Smooth muscle cell (in vitro differentiated cells): Measurements from ENCODE around the gene KATNB1. TPM values are rescaled to one million over a fixed set of nuclear protein-coding genes. Genes with fewer than 3 reads are reported as not detected.

ENCODE experiments used
- DNase-seq: peaks from one replicate; lab custom pipeline; 2025; ENCODE audit not compliant: unreplicated experiment; lab: John Stamatoyannopoulos, UW
- H2AFZ ChIP-seq: fragments of 200-600 bp; sonication (generic); 2 replicates; pipeline ENCODE4 v1.6.0; 2016; ENCODE audit warnings: antibody characterized with exemption, low read depth, mild to moderate bottlenecking
- H3F3A ChIP-seq: fragments of 200-600 bp; sonication (generic); 2 replicates; pipeline ENCODE4 v1.6.0; 2017; ENCODE audit warnings: antibody characterized with exemption, low read depth
- H3K27ac ChIP-seq: fragments of 200-600 bp; sonication (generic); 2 replicates; pipeline ENCODE4 v1.5.1; 2016; ENCODE audit warnings: low read depth, mild to moderate bottlenecking
- H3K27me3 ChIP-seq: fragments of 200-600 bp; sonication (generic); 2 replicates; pipeline ENCODE4 v1.6.1; 2016; ENCODE audit warnings: low read depth, mild to moderate bottlenecking
- H3K36me3 ChIP-seq: fragments of 200-600 bp; sonication (generic); 2 replicates; pipeline ENCODE4 v1.5.1; 2016; ENCODE audit warnings: low read depth
- H3K4me1 ChIP-seq: fragments of 200-600 bp; sonication (generic); 2 replicates; pipeline ENCODE4 v1.5.1; 2016; ENCODE audit warnings: low read depth
- H3K4me2 ChIP-seq: fragments of 200-600 bp; sonication (generic); 2 replicates; pipeline ENCODE4 v1.6.0; 2016; ENCODE audit warnings: mild to moderate bottlenecking
- H3K4me3 ChIP-seq: fragments of 200-600 bp; sonication (generic); 2 replicates; pipeline ENCODE4 v1.5.1; 2016; ENCODE audit warnings: mild to moderate bottlenecking
- H3K79me2 ChIP-seq: fragments of 200-600 bp; sonication (generic); 2 replicates; pipeline ENCODE4 v1.6.0; 2016; ENCODE audit warnings: low read depth, mild to moderate bottlenecking
- H3K9ac ChIP-seq: fragments of 200-600 bp; sonication (generic); 2 replicates; pipeline ENCODE4 v1.6.0; 2016; ENCODE audit warnings: low read depth
- H3K9me3 ChIP-seq: fragments of 200-600 bp; sonication (generic); replicated peaks from 2 replicates; pipeline ENCODE4 v1.5.1; 2016; ENCODE audit warnings: low read depth
- H4K20me1 ChIP-seq: fragments of 200-600 bp; sonication (generic); 2 replicates; pipeline ENCODE4 v1.6.0; 2016; ENCODE audit warnings: low read depth
- WGBS: methylation state at CpG from one replicate; pipeline ENCODE4 v1.1.7; 2016; ENCODE audit warnings: low lambda C conversion rate; 5-methylcytosine and 5-hydroxymethylcytosine counted together
- polyA plus RNA-seq: library from polyadenylated mRNA; unstranded; fragments of >200 nt; fragmentation: Nextera tagmentation; extraction: Ambion mirVana; gene quantifications from 2 replicates; pipeline ENCODE4 v1.2.1, GENCODE V29; 2016
- total RNA-seq: library from RNA; depleted of rRNA; stranded (reverse); fragments of >200 nt; gene quantifications from 2 replicates; pipeline ENCODE4 v1.2.3, GENCODE V29; 2014
- TF ChIP-seq, protein P1 (sequence below): fragments of 200-600 bp; sonication (generic); IDR thresholded peaks from 2 replicates; pipeline ENCODE4 v1.5.1; 2017; ENCODE audit warnings: borderline replicate concordance, mild to moderate bottlenecking, antibody characterized with exemption; ENCODE audit not compliant: insufficient read depth, poor library complexity, severe bottlenecking

The KATNB1 gene
- total and polyA plus RNA-seq, 2 experiments from 2014 or later: 11.9 to 23.6 TPM

DNA sequence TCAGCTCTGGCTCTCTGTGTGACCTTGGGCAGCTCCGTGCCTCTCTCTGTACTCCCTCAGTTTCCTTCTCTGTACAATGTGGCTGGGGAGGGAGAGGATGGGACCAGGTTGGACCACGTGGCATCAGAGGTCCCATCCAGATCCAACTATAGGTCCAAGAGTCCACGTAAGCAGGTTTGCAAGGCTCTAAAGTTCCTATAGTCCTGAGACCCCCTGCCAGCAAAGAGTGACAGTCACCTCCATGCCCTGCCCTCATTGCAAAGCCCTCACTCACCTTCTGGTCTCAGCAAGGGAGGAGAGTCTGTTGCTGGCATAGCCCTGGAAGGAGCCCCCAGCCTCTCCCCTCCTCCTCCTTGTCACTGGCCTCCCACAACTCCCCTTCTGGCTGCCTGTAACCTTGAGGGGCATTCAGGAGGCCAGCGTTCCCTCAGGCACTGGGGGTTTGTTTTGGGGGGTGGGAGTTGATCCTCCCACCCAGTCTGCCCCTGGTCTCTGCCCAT is 47.0 kb upstream of the KATNB1 start:
- Histone ChIP-seq H3K9me3 (no peaks in the 10 kb centered on the region), H3K27me3 (no peaks in the 10 kb centered on the region), H3K36me3 (no peaks in the 10 kb centered on the region), H3K4me1 (no peaks in the 10 kb centered on the region), H3K27ac (no peak overlapping the region), H3F3A (no peaks in the 10 kb centered on the region), H4K20me1 (no peaks in the 10 kb centered on the region), H3K79me2 (no peaks in the 10 kb centered on the region), H3K4me3 (no peak overlapping the region), H2AFZ (no peak overlapping the region), H3K4me2 (no peak overlapping the region), H3K9ac (no peak overlapping the region)
- 87% methylated on average over 4 of the region's 4 CpGs for WGBS
- TF ChIP-seq, protein P1, sequence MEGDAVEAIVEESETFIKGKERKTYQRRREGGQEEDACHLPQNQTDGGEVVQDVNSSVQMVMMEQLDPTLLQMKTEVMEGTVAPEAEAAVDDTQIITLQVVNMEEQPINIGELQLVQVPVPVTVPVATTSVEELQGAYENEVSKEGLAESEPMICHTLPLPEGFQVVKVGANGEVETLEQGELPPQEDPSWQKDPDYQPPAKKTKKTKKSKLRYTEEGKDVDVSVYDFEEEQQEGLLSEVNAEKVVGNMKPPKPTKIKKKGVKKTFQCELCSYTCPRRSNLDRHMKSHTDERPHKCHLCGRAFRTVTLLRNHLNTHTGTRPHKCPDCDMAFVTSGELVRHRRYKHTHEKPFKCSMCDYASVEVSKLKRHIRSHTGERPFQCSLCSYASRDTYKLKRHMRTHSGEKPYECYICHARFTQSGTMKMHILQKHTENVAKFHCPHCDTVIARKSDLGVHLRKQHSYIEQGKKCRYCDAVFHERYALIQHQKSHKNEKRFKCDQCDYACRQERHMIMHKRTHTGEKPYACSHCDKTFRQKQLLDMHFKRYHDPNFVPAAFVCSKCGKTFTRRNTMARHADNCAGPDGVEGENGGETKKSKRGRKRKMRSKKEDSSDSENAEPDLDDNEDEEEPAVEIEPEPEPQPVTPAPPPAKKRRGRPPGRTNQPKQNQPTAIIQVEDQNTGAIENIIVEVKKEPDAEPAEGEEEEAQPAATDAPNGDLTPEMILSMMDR: no peak
- DNase-seq: no peak

DNA sequence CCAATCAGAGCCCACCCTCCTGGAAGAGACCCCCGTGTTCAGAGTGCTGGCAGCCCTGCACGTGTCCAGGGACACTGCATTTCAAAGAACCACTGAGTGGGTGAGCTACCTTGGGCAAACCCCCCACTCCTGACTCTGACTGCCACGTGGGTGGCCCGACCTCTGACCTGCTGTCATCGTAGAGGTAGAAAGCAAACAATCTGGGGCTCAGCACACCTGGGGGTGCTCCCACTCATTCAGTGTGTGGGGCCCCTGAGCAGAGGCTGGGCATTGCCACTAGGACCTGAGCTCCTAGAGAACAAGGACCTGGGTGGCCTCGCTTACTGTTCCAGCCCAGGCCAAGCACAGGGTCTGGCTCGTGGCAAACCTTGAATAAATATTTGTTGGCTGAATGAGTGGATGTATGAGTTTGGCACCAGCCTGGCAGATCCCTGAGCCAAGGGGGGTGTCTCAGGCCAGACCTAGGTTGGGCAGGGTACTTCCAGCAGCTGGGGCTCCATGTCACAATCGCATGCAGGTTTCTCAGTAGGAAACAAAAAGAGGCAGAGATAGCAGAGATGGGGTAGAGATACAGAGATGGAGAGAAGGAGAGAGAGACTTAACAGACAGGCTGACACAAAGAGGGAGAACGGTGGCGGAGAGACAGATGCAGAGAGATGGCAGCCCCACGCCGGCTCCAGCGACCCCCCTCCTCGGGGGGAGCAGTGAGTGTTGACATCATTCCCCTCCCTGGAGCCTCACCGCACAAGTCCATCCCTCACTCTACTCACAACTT is 46.4 kb upstream of the KATNB1 start:
- Histone ChIP-seq H2AFZ (no peak overlapping the region), H3F3A (no peaks in the 10 kb centered on the region), H3K36me3 (no peaks in the 10 kb centered on the region), H3K4me2 (no peak overlapping the region), H3K4me1 (no peaks in the 10 kb centered on the region), H3K27me3 (no peaks in the 10 kb centered on the region), H3K9ac (no peak overlapping the region), H4K20me1 (no peaks in the 10 kb centered on the region), H3K27ac (no peak overlapping the region), H3K4me3 (no peak overlapping the region), H3K9me3 (no peaks in the 10 kb centered on the region), H3K79me2 (no peaks in the 10 kb centered on the region)
- TF ChIP-seq, protein P1: no peak
- DNase-seq: no peak
- 77% methylated on average over 14 of the region's 15 CpGs for WGBS

DNA sequence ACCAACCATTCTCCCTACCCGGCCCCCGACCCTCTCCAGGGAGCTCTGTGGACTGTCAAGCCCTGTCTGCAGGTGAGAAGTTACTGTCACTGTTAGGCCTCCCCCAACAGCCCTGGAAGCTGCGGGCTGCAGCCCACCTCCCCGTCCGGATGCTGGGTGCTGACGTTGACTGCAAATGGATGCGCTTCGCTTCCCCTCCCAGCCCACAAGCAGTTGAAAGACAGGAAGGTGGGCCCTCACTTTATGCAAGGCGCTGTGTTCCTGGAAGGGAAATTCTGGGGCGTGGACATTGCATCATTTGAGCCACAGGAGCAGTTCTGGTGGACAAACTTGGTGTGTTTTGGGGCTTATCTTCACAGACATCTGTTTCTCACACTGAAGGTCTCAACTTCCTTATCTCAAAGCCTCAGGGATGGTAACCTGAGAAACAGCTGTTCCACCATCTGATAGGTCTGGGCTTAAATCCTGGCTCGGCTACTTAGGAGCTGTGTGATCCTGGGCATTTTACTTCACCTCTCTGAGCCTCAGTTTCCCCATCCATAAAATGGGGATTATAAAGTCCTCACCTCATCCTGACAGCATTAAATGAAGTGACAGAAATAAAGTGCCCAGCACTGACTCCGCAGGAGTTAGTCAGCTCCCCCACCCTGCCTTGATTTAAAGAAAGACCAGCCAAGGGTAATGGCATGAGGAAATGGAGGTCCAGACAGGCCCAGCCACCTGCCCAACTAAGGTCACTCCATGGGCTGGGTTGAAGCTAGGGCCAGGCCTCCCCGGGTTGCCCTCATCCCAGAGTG is 45.6 kb upstream of the KATNB1 start:
- H2AFZ ChIP-seq: no peak overlapping the region
- TF ChIP-seq, protein P1: no peak
- H3K4me2 ChIP-seq: no peak overlapping the region
- no peak for DNase-seq
- no peaks in the 10 kb centered on the region for H3F3A ChIP-seq
- 75% methylated on average over 13 of the region's 13 CpGs for WGBS
- H3K9ac ChIP-seq: no peak overlapping the region
- H3K79me2 ChIP-seq: no peaks in the 10 kb centered on the region
- no peaks in the 10 kb centered on the region for H3K4me1 ChIP-seq
- no peaks in the 10 kb centered on the region for H3K9me3 ChIP-seq
- H3K27me3 ChIP-seq: no peaks in the 10 kb centered on the region
- no peaks in the 10 kb centered on the region for H4K20me1 ChIP-seq
- H3K27ac ChIP-seq: no peak overlapping the region
- H3K36me3 ChIP-seq: no peaks in the 10 kb centered on the region
- H3K4me3 ChIP-seq: no peak overlapping the region
